ENCODE measurements around the gene MCC.
"Not testable (repeated sequence)": the region's sequence is repeated elsewhere in the genome, so short reads cannot be mapped to it uniquely, and the experiment has no call there.

The MCC gene

DNA sequence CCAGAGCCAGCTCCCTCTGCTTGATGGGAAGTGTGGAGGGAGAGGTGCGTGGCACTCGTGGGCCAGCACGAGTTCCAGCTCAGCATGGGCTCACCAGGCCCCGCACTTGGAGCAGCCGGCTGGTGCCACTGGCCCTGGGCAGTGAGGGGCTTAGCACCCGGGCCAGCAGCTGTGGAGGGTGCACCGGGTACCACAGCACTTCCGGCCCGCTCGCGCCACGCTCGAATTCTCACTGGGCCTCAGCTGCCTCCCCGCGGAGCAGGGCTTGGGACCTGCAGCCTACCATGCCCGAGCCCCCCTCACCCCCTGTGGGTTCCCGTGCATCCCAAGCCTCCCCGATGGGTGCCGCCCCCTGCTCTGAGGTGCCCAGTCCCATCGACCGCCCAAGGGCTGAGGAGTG lies 413.2 kb downstream of the MCC start:
- no peak for ATAC-seq
- TF ChIP-seq ZC3H10 (CRISPR knock-in tag; IDR thresholded peaks at IDR 0.05) (no peak), GLIS3 (CRISPR knock-in tag; IDR thresholded peaks at IDR 0.05) (no peak), RARB (CRISPR knock-in tag; IDR thresholded peaks at IDR 0.05) (no peak), ISL1 (CRISPR knock-in tag; IDR thresholded peaks at IDR 0.05) (no peak), ESRRG (CRISPR knock-in tag; IDR thresholded peaks at IDR 0.05) (no peak), PPARA (CRISPR knock-in tag; IDR thresholded peaks at IDR 0.05; ENCODE audit: borderline replicate concordance) (no peak), ZNF565 (CRISPR knock-in tag; conservative IDR thresholded peaks at IDR 0.05; ENCODE audit: low read depth) (no peak), CSDC2 (CRISPR knock-in tag; IDR thresholded peaks at IDR 0.05) (no peak), ARNTL (CRISPR knock-in tag; IDR thresholded peaks at IDR 0.05; ENCODE audit: borderline replicate concordance, low read depth) (no peak)
- TF ChIP-seq, protein P1, sequence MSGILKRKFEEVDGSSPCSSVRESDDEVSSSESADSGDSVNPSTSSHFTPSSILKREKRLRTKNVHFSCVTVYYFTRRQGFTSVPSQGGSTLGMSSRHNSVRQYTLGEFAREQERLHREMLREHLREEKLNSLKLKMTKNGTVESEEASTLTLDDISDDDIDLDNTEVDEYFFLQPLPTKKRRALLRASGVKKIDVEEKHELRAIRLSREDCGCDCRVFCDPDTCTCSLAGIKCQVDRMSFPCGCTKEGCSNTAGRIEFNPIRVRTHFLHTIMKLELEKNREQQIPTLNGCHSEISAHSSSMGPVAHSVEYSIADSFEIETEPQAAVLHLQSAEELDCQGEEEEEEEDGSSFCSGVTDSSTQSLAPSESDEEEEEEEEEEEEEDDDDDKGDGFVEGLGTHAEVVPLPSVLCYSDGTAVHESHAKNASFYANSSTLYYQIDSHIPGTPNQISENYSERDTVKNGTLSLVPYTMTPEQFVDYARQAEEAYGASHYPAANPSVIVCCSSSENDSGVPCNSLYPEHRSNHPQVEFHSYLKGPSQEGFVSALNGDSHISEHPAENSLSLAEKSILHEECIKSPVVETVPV (CRISPR knock-in tag; IDR thresholded peaks at IDR 0.05), result no peak
- TF ChIP-seq, protein P2, sequence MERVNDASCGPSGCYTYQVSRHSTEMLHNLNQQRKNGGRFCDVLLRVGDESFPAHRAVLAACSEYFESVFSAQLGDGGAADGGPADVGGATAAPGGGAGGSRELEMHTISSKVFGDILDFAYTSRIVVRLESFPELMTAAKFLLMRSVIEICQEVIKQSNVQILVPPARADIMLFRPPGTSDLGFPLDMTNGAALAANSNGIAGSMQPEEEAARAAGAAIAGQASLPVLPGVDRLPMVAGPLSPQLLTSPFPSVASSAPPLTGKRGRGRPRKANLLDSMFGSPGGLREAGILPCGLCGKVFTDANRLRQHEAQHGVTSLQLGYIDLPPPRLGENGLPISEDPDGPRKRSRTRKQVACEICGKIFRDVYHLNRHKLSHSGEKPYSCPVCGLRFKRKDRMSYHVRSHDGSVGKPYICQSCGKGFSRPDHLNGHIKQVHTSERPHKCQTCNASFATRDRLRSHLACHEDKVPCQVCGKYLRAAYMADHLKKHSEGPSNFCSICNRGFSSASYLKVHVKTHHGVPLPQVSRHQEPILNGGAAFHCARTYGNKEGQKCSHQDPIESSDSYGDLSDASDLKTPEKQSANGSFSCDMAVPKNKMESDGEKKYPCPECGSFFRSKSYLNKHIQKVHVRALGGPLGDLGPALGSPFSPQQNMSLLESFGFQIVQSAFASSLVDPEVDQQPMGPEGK (CRISPR knock-in tag; IDR thresholded peaks at IDR 0.05; ENCODE audit: borderline replicate concordance), result no peak
- TF ChIP-seq, protein P3, sequence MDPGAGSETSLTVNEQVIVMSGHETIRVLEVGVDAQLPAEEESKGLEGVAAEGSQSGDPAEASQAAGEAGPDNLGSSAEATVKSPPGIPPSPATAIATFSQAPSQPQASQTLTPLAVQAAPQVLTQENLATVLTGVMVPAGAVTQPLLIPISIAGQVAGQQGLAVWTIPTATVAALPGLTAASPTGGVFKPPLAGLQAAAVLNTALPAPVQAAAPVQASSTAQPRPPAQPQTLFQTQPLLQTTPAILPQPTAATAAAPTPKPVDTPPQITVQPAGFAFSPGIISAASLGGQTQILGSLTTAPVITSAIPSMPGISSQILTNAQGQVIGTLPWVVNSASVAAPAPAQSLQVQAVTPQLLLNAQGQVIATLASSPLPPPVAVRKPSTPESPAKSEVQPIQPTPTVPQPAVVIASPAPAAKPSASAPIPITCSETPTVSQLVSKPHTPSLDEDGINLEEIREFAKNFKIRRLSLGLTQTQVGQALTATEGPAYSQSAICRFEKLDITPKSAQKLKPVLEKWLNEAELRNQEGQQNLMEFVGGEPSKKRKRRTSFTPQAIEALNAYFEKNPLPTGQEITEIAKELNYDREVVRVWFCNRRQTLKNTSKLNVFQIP (CRISPR knock-in tag; IDR thresholded peaks at IDR 0.05; ENCODE audit: borderline replicate concordance, low read depth), result no peak
- TF ChIP-seq, protein P4, sequence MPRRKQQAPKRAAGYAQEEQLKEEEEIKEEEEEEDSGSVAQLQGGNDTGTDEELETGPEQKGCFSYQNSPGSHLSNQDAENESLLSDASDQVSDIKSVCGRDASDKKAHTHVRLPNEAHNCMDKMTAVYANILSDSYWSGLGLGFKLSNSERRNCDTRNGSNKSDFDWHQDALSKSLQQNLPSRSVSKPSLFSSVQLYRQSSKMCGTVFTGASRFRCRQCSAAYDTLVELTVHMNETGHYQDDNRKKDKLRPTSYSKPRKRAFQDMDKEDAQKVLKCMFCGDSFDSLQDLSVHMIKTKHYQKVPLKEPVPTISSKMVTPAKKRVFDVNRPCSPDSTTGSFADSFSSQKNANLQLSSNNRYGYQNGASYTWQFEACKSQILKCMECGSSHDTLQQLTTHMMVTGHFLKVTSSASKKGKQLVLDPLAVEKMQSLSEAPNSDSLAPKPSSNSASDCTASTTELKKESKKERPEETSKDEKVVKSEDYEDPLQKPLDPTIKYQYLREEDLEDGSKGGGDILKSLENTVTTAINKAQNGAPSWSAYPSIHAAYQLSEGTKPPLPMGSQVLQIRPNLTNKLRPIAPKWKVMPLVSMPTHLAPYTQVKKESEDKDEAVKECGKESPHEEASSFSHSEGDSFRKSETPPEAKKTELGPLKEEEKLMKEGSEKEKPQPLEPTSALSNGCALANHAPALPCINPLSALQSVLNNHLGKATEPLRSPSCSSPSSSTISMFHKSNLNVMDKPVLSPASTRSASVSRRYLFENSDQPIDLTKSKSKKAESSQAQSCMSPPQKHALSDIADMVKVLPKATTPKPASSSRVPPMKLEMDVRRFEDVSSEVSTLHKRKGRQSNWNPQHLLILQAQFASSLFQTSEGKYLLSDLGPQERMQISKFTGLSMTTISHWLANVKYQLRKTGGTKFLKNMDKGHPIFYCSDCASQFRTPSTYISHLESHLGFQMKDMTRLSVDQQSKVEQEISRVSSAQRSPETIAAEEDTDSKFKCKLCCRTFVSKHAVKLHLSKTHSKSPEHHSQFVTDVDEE (CRISPR knock-in tag; IDR thresholded peaks at IDR 0.05), result no peak
- TF ChIP-seq, protein P5, sequence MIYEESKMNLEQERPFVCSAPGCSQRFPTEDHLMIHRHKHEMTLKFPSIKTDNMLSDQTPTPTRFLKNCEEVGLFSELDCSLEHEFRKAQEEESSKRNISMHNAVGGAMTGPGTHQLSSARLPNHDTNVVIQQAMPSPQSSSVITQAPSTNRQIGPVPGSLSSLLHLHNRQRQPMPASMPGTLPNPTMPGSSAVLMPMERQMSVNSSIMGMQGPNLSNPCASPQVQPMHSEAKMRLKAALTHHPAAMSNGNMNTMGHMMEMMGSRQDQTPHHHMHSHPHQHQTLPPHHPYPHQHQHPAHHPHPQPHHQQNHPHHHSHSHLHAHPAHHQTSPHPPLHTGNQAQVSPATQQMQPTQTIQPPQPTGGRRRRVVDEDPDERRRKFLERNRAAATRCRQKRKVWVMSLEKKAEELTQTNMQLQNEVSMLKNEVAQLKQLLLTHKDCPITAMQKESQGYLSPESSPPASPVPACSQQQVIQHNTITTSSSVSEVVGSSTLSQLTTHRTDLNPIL (CRISPR knock-in tag; IDR thresholded peaks at IDR 0.05; ENCODE audit: low read depth), result no peak

DNA sequence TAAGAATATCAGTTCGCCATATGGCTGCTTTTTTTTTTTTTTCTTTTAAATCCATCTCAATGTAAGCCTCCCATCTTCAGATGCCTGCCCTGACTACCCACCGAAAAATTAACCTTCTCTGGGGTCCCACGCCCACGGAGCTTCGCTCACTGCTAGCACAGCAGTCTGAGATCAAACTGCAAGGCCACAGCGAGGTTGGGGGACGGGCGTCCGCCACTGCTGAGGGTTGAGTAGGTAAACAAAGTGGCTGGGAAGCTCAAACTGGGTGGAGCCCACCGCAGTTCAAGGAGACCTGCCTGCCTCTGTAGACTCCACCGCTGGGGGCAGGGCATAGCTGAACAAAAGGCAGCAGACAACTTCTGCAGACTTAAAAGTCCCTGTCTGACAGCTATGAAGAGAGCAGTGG lies 414.6 kb downstream of the MCC start:
- not testable (repeated sequence) for ATAC-seq

DNA sequence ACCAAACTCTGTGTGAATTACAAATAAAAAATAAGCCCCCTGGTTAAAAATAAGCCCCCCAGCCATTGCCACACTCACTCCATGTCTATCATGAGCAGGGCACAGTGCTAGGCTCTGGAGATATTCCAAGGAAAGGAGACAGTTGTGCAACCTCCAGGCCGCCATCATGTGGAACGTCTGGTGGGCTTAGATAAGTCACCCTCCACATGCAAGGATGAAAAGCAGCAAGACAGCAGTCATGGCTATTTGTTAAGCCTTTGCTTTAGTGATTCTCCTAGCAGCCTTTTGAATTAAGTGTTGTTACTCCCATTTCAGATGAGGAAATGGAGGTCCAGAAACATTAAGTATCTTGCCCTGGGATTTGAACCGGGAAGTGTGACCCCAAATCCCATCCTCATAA lies 416.9 kb downstream of the MCC start:
- no peak for ATAC-seq
- TF ChIP-seq RARB (CRISPR knock-in tag; IDR thresholded peaks at IDR 0.05), result no peak
- TF ChIP-seq, protein P4 (CRISPR knock-in tag; IDR thresholded peaks at IDR 0.05), result no peak
- TF ChIP-seq, protein P5 (CRISPR knock-in tag; IDR thresholded peaks at IDR 0.05; ENCODE audit: low read depth), result no peak
- no peak for TF ChIP-seq OSR1 (CRISPR knock-in tag; IDR thresholded peaks at IDR 0.05)
- TF ChIP-seq CSDC2 (CRISPR knock-in tag; IDR thresholded peaks at IDR 0.05), result no peak
- TF ChIP-seq ZNF565 (CRISPR knock-in tag; conservative IDR thresholded peaks at IDR 0.05; ENCODE audit: low read depth), result no peak
- TF ChIP-seq ZC3H10 (CRISPR knock-in tag; IDR thresholded peaks at IDR 0.05), result no peak
- TF ChIP-seq, protein P2 (CRISPR knock-in tag; IDR thresholded peaks at IDR 0.05; ENCODE audit: borderline replicate concordance), result no peak
- TF ChIP-seq GLIS3 (CRISPR knock-in tag; IDR thresholded peaks at IDR 0.05), result no peak
- TF ChIP-seq TCF4 (CRISPR knock-in tag; IDR thresholded peaks at IDR 0.05; ENCODE audit: borderline replicate concordance), result no peak
- no peak for TF ChIP-seq ZFP30 (CRISPR knock-in tag; IDR thresholded peaks at IDR 0.05)
- TF ChIP-seq, protein P1 (CRISPR knock-in tag; IDR thresholded peaks at IDR 0.05), result no peak
- TF ChIP-seq BACH2 (CRISPR knock-in tag; IDR thresholded peaks at IDR 0.05; ENCODE audit: borderline replicate concordance), result no peak
- TF ChIP-seq ZNF8 (CRISPR knock-in tag; IDR thresholded peaks at IDR 0.05), result no peak
- no peak for TF ChIP-seq SNAI2 (CRISPR knock-in tag; IDR thresholded peaks at IDR 0.05)
